GM21360 (cell line): Measurements from ENCODE around the gene TRIM47.

Source experiments
- ATAC-seq: cut with Tn5 transposase; IDR thresholded peaks from one replicate; pipeline ENCODE4 v1.9.1; 2021; ENCODE audit warnings: mild to moderate bottlenecking, moderate library complexity; ENCODE audit not compliant: unreplicated experiment

Gene TRIM47, protein sequence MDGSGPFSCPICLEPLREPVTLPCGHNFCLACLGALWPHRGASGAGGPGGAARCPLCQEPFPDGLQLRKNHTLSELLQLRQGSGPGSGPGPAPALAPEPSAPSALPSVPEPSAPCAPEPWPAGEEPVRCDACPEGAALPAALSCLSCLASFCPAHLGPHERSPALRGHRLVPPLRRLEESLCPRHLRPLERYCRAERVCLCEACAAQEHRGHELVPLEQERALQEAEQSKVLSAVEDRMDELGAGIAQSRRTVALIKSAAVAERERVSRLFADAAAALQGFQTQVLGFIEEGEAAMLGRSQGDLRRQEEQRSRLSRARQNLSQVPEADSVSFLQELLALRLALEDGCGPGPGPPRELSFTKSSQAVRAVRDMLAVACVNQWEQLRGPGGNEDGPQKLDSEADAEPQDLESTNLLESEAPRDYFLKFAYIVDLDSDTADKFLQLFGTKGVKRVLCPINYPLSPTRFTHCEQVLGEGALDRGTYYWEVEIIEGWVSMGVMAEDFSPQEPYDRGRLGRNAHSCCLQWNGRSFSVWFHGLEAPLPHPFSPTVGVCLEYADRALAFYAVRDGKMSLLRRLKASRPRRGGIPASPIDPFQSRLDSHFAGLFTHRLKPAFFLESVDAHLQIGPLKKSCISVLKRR

DNA sequence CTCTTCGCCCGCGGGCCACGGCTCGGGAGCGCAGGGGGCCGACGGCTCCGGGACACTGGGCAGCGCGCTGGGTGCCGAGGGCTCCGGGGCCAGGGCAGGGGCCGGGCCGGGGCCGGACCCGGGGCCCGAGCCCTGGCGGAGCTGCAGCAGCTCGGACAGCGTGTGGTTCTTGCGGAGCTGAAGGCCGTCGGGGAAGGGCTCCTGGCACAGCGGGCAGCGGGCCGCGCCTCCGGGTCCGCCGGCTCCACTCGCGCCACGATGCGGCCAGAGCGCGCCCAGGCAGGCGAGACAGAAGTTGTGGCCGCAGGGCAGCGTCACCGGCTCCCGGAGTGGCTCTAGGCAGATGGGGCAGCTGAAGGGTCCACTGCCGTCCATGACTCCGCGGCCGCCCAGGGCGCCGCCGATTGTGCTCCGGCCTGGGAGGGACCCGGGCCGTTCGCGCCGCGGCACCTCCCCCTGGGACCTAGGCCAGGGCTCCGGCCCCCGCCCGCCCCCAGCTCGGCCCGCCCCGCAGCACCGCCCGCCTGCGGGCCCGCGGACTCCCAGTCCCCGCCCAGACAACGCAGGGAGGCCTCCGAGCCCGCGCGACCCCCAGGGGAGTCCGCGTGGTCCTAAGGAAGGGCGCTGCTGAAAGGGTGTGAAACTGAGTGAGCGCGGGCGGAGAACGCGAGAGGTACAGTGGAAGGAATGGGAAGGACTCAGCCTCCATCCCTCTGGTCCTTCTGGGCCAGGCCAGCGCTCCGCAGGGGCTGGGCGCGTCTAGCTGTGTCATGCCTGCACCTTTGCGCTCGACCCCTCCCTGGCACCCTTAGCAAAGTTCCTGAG, at the start of gene TRIM47:
TRIM47 (minus strand) TSS at position 408 of the 825 bp plus-strand sequence; CDS start at position 375, 33 bp downstream.
- ATAC-seq = no peak

DNA sequence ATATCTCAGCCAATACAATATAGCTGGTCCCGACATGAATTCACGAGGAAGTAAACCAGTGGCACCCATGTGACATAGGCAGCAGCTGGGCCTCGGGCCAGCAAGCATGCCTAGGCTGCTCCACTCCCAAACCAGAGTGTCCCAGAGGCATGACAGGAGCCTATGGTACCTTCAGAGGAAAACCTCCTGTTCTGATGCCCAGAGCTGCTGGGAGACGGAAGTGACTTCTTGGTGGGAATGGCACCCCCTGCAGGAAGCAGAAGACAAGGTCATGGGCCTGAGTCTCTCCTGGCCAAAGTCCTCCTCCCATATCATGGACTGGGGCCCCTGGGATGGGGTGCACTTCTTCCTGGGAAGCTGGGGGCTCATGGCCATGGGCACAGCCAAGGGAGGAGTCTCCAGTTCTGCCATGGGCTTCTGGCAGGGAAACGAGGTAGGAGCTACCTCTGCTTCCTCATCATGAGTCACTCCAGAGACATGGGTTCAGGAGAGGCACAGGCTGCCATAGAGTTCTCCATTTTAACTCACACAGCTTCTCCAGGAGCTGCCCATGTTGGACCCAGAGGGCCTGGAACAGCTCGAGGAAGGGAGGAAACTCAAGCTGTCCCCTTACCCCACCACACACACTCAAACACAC, 49.0 kb upstream of the TRIM47 start:
- ATAC-seq = no peak

DNA sequence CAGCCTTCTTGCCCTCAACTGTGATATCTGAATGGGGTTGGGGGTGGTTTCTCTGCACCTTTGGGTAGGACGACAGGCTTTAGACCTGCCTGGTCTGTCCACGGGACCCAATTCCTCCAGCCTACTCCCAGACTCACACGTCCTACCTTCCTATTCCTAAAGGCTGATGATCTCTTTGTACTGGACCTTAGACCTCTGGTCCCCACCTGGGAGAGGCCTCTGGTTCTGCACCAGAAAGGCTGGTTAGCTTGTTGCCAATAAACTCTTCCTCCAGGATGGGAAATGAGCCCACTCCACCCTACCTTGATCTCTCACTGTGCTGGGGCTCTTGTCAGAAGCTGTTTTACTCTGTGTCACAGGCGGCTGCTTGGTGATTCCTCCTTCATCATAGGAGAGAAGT, 48.1 kb upstream of the TRIM47 start:
- no peak for ATAC-seq

- ATAC-seq = no peak
Observed at GRCh38 chr17:75925912-75926311, 47.5 kb upstream of the TRIM47 start.

DNA sequence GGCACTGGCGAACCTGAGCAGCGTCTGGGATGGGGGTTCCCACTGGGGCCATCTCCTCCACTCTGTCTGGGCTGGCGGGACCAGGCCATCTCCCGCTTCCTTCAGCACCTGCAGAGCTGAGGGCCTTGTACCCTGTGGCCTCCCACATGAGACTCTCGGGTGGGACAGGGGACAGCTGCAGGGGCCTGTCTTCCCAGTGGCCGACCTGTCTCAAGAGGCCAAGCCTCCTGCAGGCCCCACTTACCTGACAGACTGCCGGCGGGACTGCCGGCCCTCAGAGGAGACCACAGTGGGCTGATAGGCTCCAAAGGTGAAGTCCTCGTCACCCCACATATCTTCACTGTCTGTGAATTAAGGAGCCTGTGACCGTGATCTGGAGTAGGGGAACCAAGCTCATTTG, 46.7 kb upstream of the TRIM47 start:
- ATAC-seq = no peak

DNA sequence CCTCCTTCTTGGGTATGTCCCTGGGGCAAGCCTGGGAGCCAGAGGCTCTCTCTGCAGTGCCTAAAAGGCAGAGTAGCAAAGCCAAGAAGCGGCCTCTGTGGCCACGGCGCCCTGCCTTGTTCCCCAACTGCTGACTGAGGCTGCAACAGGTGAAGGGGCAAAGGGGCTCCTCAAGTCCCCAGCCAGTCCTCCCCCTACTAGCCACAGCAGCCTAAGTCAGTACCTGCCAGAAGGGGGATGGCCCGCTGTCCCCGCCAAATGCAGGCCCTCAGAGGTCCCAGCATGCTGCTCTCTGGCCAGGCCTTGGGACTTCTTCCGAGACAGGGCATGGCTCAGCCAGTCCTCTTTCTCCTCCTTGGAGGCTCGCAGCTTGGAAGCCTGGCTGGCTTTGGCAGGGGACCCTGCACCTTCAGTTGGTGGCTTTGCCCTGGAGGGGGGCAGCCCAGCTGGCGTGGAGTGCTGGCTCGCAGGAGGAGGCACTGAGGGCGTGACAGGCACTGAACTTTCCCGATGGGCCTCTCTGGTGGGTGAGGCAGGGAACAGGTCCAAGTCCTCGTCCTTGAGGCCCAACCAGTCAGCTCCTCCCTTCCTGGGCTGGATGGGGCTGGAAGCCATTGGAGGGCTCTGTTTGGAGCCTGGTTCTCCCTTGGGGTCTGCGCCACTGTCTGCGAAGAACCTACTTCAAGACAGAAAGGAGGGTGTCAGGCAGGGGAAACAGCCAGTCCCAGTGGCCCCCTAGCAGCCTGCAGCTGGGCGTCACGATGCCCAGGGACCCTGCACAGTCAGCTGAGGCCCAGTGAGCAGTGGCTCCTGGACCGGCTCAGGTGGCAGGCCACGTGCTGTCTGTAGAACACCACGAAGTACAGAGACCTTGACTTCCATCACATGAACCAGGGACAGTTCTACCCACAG, 44.8 kb upstream of the TRIM47 start:
- no peak for ATAC-seq

DNA sequence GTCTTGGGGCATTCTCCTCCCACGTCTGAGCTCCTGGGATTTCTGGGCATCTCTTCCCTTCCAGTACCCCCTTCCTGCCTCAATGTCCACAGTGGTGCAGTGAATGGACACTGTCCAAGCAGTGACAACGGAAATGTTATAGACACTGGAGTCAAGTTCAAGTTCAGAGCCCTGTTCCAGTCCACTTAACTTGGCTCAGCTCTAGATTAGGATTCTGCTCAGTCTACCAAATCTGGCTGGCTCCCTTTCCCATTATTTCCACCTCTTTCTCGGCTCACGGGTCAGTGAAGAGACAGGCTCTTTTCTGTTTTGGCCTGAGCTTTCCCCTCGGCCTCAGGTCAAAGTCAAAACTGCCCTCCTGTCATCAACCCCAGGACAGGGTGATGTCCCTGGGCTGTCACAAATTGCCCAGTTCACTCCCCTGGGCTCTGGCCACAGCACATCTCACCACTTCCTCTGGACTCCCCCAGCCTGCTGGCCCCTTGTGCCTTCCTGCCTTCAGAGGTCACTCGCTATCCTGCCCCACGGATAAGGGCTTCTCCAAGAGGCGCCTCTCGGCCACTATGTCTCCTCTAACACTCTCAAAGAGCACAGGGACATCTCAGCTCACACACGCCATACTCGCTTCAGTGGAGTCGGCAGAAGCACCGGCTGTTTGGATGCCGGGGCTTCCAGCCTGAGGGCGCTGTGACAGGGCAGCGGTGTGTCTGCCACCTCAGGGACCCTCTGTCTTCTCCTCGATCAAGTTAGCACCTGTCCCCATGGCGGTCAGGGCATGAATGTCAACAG, 44.0 kb upstream of the TRIM47 start:
- ATAC-seq = no peak

GRCh38 chr17:75921596-75921995, 43.2 kb upstream of the TRIM47 start:
- ATAC-seq = no peak

DNA sequence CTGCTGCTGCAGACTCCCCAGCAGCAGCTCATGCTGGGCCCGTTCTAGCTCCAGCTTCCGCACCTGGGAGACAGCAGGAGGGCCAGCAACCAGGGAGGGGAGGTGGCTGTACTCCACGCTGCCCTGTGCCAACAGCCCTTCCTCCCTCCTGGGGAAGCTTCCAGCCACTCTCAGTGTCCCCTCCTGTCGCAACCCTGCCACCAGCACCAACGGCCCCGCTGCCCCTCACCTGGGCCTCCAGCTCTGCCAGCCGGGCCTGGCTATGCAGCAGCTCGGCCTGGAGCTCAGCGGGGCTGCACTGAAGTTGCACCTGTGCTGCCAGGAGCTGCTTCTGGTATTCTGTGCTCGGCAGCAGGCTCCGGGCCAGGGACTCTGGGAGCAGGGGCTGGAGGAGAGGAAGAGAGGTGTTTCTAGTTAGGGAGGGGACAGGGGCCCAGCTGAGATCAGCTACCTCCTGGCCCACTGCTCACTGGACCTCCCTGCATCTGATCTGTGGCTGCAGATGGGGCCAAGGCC, 41.7 kb upstream of the TRIM47 start:
- ATAC-seq = no peak

- ATAC-seq = no peak
Observed at GRCh38 chr17:75919611-75920010, 41.2 kb upstream of the TRIM47 start.

- no peak for ATAC-seq
Observed at GRCh38 chr17:75917917-75918445, 39.6 kb upstream of the TRIM47 start.

GRCh38 chr17:75917141-75917916, 38.9 kb upstream of the TRIM47 start:
- no peak for ATAC-seq

DNA sequence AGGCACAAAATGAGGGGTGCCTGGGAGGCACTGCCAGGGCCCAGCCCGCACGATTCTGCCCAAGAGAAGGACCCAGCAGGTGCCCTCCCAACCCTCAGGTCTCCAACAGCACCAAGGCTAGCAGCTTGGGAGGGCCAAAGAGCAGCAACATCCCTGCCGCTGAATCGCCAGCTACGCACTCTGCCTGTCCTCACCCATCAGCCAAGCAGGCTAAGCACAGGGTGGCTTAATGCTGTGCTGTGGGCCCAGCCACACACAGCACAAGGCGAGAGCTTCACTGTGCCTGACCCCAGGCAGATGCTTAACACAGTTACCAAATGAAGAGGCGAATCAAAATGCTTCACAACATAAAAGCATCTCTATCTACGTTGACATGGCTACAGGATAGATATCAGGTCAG, 36.9 kb upstream of the TRIM47 start:
- no peak for ATAC-seq

DNA sequence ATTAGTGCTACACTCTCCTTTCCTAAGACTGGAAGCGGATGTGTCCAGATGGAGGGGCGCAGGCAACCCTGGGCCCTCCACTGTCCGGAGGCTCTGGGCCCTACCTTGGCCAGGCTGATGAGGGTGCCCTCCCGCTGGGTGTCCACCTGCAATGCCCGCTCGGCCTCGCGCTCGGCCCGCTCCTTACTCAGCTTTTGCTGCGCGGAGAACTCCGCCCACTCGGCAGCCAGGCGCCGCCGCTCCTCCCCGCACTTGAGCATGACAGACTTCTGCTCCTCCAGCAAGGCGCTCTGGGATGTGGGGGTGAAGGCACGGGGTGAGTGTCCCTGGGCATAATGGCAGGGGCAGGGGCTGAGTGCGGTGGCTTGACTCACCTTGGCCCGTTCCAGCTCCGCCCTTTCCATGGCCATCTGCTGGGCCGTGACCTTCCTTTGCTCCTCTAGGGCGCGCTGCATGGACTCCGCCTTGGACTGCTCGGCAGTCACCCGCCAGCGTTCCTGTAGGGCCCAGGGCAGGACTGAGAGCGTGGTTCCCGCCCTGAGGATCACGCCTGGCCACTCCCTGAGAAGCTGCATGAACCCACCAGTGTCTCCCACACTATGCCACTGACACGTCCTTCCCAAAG, 36.4 kb upstream of the TRIM47 start:
- ATAC-seq = no peak

GRCh38 chr17:75913537-75914210, 35.3 kb upstream of the TRIM47 start:
- no peak for ATAC-seq

- no peak for ATAC-seq
Observed at GRCh38 chr17:75910699-75911098, 32.3 kb upstream of the TRIM47 start.

GRCh38 chr17:75909812-75910274, 31.5 kb upstream of the TRIM47 start:
- no peak for ATAC-seq
